NCI-H2171 (cell line): Measurements from ENCODE around the gene SMIM29.
"Not testable (repeated sequence)": the region's sequence is repeated elsewhere in the genome, so short reads cannot be mapped to it uniquely, and the experiment has no call there.

ENCODE experiments used
- DNase-seq: peaks from one replicate; lab custom pipeline; 2025; lab: John Stamatoyannopoulos, UW

Gene SMIM29

DNA sequence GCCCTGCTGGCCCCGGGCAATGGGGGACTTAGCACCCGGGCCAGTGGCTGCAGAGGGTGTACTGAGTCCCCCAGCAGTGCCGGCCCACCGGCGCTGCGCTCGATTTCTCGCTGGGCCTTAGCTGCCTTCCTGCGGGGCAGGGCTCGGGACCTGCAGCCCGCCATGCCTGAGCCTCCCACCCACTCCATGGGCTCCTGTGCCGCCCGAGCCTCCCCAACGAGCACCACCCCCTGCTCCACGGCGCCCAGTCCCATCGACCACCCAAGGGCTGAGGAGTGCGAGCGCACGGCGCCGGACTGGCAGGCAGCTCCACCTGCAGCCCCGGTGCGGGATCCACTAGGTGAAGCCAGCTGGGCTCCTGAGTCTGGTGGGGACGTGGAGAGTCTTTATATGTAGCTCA, 20.3 kb upstream of the SMIM29 start:
- DNase-seq: not testable (repeated sequence)

DNA sequence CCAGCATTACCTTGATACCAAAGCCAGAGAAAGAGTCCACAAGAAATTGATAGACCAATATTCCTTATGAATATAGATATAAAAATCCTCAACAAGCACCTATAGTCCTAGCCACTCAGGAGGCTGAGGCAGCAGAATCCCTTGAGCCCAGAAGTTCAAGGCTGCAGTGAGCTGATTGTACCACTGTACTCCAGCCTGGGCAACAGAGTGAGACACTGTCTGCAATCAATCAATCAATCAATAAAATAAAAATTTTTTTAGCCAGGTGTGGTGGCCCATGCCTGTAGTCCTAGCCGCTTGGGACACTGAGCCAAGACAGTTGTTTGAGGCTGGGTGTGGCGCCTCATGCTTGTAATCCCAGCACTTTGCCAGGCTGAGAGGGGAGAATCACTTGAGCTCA, 18.9 kb upstream of the SMIM29 start:
- no peak for DNase-seq

DNA sequence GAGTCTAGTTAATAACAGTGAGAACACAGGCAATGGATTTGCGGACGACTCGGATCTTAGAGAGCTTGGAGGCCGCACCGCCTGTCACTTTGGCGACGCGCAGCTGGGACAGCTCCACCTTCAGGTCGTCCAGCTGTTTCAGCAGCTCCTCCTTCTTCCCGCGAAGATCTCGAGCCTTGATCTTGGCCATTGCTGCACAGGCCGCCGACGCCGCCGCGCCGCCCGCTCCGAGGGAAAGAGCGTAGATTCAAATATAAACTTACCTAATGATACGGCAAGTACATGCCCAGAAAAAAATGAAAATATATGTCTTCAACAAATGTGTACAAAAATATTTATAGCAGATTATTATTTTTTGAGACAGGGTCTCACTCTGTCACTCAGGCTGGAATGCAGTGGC, 14.7 kb upstream of the SMIM29 start:
- DNase-seq: not testable (repeated sequence)

DNA sequence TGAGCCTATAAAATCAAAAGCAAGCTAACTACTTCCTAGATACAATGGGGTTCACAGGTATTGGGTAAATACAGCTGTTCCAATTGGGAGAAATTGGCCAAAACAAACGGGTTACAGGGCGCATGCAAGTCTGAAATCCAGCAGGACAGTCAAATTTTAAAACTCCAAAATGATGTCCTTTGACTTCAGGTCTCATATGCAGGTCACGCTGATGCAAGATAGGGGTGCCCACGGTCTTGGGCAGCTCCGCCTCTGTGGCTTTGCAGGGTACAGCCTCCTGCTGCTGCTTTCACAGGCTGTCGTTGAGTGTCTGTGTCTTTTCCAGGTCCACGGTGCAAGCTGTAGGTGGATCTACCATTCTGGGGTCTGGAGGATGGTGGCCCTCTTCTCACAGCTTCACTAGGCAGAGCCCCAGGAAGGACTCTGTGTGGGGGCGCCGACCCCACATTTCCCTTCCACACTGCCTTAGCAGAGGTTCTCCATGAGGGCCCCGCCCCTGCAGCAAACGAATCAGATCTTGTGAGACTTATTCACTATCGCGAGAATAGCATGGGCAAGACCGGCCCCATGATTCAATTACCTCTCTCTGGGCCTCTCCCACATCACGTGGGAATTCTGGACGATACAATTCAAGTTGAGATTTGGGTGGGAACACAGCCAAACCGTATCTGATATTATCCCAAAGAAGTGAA, 11.9 kb upstream of the SMIM29 start:
- no peak for DNase-seq

DNA sequence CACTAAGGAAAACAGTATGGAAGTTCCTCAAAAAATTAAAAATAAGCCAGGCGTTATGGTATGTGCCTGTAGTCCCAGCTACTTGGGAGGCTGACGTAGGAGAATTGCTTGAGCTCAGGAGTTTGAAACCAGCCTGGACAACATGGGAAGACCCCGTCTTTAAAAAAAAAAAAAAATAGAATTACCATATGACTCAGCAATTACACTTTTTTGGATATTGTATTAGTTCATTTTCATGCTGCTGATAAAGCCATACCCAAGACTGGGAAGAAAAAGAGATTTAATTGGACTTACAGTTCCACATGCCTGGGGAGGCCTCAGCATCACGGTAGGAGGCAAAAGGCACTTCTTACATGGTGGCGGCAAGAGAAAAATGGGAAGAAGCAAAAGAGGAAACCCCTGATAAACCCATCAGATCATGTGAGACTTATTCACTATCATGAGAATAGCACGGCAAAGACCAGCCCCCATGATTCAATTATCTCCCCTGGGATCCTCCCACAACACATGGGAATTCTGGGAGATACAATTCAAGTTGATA, 10.8 kb upstream of the SMIM29 start:
- no peak for DNase-seq

DNA sequence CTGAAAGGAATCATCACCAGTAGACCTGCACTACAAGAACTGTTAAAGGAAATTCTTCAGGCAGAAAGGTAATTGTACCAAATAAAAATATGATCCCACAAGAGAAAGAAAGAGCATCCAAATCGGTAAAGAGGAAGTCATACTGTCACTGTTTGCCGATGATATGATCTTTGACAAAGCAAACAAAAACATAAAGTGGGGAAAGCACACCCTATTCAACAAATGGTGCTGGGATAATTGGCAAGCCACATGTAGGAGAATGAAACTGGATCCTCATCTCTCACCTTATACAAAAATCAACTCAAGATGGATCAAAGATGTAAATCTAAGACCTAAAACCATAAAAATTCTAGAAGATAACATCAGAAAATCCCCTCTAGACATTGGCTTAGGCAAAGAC, 3.6 kb upstream of the SMIM29 start:
- DNase-seq: not testable (repeated sequence)

DNA sequence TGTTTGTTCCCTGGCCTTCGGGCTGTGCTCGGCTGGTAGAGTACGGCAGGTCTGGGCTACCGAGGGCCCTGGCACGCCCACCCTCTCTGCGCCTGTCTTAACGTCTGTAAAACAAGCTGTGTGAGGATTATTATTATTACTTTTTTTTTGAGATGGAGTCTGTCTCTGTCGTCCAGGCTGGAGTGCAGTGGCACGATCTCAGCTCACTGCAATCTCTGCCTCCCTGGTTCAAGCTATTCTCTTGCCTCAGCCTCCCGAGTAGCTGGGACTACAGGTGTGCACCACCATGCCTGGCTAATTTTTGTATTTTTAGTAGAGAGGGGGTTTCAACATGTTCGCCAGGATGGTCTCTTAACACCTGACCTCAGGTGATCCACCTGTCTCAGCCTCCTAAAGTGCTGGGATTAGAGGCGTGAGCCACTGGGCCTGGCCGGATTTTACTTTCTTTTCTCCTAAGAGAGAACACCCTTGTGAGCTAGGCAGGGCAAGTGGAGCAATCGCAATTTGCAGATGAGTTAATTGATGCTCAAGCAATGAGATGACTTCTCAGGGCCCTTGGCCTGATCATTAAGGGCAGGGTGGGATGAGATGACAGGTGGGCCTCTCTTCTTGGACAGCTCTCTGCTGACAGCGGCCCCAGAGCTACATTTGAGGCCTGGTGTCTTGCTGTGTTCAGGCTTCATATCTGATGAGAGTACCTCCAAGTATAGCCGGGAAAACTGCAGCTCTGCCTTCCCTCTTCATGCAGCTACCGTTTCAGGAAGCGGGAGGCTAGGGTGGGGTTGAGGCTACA, 859 bp upstream of the SMIM29 start:
- DNase-seq: no peak

DNA sequence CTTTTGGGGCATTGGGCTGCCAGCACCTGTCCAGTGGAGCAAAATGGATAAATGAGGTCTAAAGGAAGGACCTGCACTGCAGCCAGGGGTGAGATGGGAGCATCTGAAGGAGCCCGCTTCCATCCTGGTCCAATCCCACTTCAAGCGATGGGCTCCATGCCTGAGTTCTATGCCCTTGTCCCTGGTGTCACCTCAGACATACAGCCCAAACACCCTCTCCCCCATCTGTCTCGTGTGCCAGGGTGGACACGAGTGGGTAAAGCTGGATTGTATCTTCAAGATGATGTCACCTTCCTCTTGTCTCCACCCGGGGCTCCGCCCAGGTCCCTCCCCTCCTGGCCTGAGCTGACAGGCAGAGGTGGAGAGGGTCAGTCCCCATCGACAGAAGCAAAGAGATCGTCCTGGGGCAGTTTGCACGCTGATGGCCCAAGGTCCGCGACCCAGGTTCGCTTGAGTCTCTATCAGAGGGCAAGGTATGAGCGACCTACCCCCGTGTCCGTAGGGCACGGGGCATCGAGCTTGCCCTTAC, 544 bp downstream of the SMIM29 start:
- no peak for DNase-seq

DNA sequence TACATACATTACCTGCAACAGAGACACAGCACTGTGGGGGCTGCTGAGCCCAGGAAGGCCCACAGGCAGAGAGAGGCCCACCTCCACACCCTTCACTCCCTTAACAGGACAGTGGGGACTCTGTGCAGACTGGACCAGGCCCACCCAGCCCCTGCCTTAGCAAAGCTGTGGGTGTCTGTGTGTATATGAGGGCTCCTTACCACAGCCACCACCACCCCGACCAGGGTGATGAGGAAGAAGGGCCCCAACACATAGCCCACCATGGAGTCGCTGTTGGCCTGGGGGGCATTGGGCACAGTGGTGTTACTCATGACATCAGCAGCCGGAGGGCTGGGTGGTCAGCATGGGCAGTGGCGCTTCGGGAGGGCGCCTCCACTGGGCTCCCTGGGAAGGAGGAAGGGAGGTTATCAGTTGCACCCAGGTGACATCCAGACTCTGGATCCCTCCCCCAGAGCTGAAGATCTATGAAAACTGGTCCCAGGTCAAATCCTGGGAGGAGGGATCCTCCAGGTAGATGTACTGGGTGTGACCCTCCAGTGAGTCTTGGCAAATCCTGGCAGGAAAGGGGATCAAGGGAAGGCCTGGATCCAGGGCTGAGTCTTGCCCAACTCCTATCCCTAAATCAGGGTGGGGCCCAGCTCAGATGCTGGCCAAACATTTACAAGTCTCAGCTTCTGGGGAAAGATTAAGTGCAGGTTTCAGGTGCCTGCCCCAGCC, 1.2 kb downstream of the SMIM29 start:
- no peak for DNase-seq

DNA sequence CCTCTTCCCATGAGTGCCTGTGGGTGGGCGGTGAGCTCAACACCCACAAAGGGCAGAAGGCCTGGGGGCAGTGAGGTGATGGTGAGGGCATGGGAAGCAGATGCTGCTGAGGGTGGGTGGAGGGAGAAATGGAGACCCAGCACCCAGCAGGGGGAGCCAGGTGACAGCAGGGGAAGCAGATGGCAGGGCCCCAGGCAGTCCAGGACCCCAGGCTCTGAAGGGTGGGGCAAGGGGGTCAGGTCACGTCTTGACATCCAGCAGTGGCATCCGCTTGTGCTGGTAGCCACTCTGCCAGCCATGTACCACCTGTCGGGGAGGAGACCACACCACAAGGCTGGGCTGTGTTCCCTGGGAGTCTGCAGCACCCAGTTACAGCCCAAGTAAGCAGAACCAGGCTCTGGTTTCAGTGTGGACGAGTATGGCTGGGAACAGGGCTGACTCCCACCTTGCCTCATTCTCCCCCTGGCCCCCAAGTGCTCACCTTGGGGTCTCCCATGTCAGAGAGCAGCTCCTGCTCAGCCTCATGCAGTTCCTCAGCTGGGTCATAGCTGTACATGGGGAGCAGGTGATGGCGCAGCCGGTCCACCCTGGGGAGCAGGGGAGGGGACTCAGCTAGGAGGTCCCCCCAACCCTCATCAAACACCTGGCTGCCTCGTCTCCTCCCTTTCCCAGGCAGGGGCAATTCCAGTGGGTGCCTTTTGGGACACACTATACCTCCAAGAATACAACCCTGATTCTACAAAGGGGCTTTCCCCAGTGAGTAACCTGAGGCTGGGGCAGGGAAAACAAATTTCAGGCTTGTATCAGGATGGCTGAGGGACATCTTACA, 2.0 kb downstream of the SMIM29 start:
- peak; percentile 83 for DNase-seq

DNA sequence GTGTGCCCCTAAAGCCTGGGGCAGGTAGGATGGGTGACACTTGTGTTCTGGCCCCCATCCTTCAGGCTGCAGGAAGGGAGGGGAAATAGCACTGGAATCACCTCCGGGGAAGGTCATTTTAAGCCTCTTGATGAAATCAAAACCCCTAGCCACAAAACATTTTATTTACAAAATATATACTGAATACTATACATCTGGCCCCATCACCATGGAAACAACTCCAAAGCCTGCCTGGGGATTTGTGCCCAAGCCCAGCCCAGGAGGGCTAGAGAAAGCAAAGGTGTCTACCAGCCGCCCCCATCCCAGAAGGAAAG, 2.6 kb downstream of the SMIM29 start:
- DNase-seq: no peak

DNA sequence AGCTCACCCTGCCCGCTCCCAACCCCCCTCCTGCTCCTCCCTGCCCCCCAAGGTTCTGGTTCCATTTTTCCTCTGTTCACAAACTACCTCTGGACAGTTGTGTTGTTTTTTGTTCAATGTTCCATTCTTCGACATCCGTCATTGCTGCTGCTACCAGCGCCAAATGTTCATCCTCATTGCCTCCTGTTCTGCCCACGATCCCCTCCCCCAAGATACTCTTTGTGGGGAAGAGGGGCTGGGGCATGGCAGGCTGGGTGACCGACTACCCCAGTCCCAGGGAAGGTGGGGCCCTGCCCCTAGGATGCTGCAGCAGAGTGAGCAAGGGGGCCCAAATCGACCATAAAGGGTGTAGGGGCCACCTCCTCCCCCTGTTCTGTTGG, 3.1 kb downstream of the SMIM29 start:
- not testable (repeated sequence) for DNase-seq

DNA sequence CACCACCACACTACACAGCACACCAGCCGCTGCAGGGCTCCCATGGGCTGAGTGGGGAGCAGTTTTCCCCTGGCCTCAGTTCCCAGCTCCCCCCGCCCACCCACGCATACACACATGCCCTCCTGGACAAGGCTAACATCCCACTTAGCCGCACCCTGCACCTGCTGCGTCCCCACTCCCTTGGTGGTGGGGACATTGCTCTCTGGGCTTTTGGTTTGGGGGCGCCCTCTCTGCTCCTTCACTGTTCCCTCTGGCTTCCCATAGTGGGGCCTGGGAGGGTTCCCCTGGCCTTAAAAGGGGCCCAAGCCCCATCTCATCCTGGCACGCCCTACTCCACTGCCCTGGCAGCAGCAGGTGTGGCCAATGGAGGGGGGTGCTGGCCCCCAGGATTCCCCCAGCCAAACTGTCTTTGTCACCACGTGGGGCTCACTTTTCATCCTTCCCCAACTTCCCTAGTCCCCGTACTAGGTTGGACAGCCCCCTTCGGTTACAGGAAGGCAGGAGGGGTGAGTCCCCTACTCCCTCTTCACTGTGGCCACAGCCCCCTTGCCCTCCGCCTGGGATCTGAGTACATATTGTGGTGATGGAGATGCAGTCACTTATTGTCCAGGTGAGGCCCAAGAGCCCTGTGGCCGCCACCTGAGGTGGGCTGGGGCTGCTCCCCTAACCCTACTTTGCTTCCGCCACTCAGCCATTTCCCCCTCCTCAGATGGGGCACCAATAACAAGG, 3.6 kb downstream of the SMIM29 start:
- DNase-seq: not testable (repeated sequence)

DNA sequence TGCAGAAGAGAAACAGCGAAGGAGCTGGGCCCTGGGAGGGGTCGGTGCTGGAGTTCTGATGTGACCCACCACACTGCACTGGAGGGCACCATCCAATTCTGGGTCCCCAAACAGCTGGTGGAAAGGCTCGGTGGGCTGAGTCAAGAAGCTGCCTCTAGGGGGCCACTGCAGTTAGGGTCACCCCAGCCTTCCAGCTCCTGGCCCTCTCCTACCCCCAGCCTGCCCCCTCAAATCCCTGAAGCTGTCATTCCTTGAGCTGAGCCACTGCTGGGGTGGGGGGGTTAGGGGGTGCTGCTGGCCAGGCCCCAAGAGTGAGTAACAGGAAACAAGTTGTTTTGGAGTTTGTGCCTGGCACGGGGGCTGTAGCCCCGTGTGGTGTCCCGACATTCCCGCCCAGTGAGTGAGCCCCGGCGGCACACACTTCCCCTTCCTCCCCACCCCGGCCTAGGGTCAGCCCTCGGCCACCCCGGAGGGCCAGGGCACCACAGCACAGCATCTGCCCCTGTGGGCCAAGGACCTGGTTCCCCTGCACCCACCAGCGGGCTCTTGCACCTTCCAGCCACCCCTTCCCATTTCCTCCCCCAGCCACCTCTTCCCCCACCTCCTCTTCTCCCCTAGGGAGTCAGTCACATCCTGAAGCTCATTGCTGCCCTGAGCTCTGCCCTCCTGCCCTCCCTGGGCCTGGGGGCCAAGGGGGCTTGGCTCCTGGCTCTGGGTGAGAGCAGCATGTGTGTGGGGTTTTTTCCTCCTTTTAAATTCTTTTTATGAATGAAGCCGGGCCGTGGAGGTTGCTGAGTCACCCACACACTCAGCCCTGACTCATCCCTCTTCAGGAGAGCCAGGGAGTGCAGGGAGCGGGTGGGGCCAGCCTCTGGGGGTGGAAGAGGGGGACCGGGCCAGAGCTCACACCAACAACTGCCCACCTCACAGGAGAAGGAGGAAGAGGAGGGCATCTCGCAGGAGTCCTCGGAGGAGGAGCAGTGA, 4.6 kb downstream of the SMIM29 start:
- DNase-seq: no peak

DNA sequence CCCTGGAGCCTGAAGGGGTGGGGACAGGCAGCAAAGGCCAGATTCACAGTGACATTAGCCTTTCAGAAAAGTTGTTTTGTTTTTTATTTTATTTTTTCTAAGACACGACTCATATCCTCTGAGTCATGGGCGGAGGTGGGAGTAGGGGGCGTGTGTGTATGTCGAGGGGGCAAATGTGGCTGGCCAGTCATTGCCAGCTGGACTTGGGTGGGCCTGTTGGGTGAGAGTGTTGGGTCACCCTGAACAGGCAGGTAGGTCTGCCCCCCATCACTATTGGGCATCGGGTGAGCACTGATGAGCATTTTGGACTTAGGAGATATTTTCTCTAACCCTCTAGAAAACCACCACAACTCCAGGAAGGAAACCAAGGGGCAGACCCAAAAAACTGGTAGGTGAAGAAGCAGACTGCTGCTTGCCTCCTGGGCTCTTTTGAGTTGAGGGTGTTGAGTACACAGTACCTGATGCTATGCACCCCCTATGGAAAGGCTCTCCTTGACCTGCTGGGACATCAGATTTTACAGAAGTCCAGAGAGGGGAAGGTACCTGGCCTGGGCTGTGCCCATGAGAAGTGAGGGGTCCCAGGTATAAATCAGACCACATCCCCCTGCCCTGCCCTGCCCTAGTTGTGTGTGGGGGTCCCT, 5.6 kb downstream of the SMIM29 start:
- no peak for DNase-seq

DNA sequence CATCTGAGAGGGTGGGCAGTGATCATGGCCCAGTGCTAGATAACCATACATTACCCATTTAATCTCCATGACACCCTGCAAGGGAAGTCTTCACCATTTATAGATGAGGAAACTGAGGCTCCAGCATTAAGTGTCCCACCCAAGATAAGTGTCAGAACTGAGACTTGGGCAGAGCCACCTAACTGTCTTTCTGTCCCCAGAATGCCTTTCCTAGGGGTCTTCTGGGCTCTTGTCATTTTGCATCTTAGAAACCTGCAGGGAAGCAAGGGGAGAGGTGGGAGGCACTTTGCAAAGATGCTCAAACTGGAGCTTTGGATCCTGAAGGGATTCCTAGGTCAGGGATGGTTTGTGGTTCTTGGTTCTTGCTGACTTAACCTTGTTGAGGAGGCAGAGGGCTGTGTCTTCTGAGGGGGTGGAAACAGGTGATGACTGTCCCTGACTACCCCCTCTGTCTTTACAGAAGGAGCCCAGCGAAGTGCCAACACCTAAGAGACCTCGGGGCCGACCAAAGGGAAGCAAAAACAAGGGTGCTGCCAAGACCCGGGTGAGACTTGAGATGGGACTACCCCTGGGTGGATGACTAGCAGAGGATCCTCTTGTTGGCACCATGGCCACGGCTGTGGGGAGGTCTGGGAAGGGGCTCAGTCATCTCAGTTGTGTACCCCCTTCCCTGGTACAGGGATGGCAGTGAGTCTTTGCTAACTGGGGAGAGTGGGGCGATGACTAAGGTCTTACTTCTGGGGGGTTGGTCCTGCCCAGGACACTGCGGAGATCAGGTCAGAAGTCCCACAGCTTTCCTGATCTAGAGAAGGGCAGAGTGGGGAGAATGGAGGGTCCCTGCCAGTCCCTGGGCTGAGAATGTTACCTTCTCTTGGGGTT, 6.3 kb downstream of the SMIM29 start:
- no peak for DNase-seq

DNA sequence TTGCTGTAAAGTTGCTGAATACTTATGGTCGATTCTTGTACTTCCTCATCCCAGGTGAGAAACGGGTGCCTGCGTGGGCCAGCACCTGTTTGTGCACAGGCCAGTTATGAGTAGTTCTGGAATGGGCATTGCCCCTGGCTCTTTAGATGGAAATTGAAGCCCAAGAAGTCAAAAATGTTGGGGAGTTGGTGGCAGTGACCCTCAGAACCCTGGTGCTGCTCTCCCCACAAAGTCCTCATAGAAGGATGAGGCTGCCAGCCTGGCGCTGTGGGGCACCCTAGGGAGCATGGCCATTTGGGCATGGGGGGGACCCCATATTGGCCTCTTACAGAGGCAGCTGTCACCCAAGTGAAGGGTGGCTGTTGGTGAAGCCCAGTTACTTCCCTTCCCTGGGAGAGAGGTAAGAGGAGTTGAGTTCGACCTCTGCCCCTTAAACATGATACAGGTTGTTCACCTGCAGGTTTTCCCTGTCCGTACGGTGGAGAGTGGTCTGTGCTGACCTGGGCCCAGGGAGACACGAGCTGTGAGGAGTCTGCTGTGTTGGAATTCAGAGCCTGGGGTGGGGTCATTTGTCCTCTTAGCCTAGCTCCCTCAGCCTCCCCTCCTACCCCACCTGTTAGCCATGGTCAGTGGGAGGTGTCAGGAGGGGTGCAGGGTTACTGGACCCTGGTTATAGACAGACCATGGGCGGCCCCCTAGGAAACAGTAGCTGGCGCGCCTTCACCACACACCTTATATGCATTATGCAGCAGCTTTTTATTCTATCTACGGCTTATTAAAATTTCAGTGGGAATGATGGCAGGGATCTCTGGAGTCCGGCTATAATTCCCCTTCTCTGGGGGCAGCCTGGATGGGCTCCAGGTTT, 7.2 kb downstream of the SMIM29 start:
- DNase-seq: no peak
